ENCODE measurements around the gene PRPSAP2.
"Not testable (repeated sequence)": the region's sequence is repeated elsewhere in the genome, so short reads cannot be mapped to it uniquely, and the experiment has no call there.

The PRPSAP2 gene

DNA sequence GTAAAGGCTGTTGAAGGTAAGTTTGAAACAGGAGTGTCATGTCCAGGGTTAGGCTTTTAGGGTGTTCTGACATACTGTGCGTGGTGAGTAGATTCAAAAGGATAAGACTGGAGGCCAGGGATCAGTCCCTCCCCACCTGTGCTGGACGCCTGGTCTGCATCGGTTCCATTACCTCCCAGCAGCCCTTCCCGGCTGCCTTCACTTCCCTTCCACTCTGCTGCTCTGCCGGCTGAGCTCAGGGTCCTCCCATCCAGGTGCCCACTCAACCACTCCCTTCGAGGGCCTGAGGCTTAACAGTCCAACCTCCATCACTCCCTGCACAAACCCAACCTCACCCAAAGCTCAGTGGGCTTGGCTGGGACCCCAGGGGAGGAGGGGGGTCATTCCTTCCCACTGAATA is 89.9 kb downstream of the PRPSAP2 start:
- DNase-seq = no peak

DNA sequence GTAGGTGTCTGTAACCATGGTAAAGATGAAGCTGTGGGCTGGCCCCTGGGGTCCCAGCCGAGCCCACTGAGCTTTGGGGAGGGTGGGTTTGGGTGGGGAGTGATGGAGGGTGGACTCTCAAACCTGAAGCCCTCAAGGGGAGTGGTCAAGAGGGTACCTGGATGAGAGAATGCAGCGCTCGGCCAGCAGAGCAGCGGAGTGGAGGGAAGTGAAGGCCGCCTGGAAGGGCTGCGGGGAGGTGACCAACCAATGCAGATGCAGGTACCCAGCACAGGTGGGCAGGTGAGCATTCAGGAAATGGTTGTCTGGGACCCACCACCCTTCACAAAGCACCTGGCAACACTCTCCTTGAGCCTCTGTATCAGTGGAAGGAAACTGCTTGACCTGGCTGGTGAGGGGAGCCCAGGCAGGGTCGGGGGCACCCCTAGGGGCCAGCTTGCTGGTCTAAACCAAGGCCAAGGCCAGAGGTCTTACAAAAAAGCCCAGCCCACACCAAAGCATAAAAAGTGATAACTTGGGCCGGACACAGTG is 90.6 kb downstream of the PRPSAP2 start:
- no peak for DNase-seq

GRCh38 chr17:18949566-18949965 is 91.6 kb downstream of the PRPSAP2 start:
- no peak for DNase-seq

DNA sequence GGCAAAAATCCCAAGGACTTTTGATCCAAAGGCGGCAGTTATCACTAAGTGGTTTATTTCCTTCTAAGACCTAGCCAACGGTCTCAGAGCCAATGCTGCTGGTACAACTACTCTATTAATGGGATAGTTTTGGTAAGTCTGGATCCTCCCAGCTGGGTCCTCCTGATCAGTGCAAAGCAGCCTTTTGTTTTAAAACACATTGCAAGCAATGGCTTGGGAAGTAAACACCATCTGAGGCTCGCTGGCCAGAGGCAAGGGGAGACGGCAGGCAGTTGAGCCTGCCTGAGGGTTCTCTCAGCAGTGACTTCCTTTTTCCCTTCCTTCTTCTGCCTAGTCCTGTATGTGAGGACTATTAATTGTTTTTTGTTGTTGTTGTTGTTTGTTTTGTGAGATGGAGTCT is 92.4 kb downstream of the PRPSAP2 start:
- no peak for DNase-seq

DNA sequence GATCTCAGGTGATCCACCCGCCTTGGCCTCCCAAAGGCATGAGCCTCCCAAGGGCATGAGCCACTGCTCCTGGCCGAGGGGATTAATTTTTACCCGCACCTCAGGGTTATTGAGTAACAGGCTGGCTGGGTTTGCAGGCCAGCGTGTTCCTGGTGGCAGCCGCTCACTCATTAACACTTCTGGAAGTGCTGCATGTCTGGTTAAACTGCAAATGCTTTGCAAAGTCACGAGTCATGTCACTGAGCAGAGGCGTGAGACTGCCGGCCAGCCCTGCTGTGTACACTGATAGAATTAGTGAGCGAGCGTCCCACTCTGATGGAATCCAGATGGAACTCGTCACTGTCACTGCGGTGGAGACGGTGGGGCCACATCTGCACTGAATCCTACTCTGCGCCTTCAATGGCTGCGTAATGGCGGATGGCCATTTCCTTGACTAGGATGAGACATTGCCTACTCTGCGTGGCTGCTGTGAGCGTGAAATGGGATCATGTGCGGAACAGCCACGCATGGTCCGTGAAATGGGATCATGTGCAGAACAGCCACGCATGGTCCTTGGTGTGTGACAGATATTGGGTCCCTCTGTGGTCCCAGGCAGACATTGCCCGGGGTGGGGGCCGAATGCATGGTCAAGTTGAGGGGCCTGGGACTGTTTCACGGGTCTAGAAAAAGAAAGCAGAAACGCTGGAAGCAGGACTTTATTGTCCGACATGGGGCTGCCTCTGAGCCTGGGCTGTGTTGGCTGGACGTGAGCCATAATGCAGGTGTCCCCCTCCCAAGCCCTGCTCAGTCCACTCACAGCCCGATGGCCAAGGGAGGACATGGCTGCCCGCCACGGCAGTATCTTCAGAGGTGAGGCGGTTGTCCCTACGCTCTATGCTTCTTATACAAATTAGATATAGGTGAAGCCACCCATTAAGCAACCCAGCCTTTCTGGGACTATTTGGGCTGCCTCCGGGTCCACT is 93.3 kb downstream of the PRPSAP2 start:
- no peak for DNase-seq

DNA sequence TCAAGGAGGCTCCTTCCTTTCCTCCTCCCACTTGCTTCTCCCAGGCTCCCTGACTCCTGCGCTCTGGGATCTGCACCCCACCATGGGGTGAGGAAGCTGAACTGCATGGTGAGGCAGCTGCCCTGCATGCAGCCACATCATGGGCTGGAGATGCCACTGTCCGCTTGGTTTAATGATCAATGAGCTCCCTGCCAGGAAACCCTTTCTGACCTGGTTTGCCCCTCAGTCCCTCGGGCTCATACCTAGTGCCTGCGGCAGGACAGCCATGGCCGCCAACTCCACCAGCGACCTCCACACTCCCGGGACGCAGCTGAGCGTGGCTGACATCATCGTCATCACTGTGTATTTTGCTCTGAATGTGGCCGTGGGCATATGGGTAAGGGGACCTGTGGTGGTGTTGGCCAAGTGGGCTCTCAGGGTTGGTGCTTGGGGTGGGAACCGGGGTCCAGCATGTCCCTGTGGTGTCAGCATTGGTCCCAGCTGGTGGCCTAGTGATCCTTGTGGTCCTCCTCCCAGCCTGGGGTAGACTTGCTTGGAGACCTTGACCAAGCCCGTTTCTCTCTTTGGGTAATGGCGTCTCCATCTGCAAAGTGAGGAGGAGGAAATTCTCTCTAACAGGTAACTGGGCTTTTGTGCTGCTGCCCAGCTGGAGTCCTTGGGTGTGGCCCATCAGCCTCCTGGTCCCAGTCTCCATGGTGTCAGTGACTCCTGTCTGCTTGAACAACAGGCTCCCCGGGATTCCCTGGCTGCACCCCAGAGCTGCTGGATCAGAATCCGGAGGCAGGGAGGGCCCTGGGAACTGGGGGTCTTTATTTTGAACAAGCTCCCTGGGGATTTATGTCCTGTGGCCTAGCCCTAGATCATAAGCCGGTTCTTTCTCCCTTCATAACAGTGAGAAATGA is 94.3 kb downstream of the PRPSAP2 start, which contains the start of gene SLC5A10:
TSS of gene SLC5A10 (plus strand) at position 225 of the 902 bp plus-strand sequence. CDS start at position 266, 41 bp downstream.
- no peak for DNase-seq

DNA sequence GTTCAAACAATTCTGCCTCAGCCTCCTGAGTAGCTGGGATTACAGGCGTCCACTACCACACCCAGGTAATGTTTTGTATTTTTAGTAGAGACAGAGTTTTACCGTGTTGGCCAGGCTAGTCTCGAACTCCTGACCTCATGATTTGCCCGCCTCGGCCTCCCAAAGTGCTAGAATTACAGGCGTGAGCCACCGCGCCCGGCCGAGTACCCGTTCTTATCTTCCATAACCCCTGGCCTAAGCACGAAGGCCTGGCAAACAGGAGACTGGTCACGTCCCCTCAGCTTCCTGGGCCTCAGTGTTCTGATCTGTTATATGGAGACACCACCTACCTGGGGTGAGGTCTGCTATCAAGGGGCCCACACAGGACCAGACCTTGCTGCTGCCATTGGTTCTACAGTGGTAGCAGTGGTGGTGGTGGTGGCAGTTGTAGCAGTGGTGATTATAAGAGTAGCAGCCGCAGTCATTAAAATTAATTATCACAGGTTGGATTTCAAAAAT is 95.3 kb downstream of the PRPSAP2 start:
- no peak for DNase-seq

DNA sequence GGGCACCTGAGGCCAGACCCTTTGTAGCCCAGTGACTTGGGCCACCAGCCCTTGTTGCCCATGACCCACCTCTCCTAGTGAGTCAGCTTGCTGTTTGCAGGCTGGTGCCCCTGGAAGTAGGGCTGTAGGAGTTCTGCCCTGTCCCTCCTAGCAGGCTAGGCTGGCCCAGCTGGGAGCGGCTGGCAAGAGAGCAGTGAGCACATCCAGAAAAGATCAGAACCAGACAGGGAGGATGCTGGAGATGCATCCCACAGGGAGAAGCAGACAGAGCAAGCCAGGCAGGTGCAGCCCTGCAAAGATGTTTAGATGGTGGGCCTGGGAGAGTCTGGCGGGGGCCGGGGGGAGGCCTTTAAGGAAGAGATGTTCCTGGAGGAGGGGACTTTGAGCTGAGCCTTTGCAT is 96.4 kb downstream of the PRPSAP2 start:
- no peak for DNase-seq

DNA sequence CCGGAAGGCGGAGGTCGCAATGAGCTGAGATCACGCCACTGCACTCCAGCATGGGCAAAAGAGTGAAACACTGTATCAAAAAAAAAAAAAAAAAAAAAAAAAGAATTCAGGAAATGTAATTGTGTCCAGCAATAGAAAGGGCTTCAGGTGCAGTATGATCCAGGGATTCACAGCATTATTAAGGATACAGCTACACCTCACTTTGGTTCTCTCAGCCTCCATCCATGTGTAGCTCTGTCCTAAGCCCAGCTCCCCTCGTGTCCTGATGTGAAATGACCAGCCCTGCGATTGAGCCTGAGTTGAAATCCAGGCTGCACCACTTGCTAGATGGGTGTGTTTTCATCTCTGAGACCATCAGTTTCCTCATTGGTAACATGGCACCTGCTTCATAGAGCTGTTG is 97.1 kb downstream of the PRPSAP2 start:
- DNase-seq = no peak

DNA sequence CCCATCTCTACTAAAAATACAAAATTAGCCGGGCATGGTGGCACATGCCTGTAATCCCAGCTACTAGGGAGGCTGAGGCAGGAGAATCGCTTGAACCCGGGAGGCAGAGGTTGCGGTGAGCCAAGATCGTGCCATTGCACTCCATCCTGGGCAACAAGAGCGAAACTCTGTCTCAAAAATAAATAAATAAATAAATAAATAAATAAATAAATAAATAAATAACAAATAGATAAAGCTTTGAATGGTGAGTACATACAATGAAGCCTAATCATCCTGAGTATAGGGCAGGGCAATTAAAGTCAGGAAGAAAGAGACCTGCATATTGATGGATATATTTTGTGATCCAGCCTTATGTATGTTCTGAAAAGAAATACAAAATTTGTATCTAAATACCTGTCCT is 98.1 kb downstream of the PRPSAP2 start:
- DNase-seq = not testable (repeated sequence)

DNA sequence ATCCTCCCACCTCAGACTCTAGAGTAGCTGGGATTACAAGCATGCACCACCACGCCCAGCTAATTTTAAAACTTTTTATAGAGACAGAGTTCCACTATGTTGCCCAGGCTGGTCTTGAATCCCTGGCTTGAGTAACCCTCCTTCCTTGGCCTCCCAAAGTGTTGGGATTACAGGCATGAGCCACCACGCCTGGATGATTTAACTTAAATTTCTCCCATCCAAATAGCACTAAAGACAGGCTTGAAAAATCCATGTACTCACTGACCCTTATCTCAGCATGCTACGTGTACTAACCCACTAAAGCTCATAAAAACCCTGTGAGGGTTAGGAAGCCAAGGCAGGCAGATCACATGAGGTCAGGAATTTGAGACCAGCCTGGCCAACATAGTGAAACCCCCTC is 98.7 kb downstream of the PRPSAP2 start:
- no peak for DNase-seq

- DNase-seq = no peak
These were observed 99.9 kb downstream of the PRPSAP2 start for GRCh38 chr17:18957831-18958230.

DNA sequence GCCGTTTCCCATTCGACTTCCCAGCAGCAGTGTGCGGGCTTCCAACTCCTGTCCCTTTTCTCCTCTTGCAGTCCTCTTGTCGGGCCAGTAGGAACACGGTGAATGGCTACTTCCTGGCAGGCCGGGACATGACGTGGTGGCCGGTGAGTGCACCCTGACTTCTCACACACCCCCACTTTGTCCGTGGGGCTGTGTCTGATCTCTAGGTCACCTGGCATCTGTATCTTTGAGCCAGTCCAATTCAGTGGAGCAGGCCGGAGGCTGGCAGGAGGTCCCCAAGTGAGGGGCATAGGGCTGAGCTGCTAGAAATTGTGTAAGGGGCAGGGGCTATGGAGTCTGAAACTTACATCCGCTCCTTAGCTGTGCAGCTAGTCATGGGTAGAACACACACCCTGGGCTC is 100.7 kb downstream of the PRPSAP2 start:
- DNase-seq = no peak

- DNase-seq = no peak
These were observed 101.3 kb downstream of the PRPSAP2 start for GRCh38 chr17:18959071-18959844.

- no peak for DNase-seq
These were observed 101.9 kb downstream of the PRPSAP2 start for GRCh38 chr17:18959845-18960240.

- no peak for DNase-seq
These were observed 102.3 kb downstream of the PRPSAP2 start for GRCh38 chr17:18960241-18960665.

- DNase-seq = peak; percentile 53 to 79 (median 62)
These were observed 103.0 kb downstream of the PRPSAP2 start for GRCh38 chr17:18960803-18961511.

GRCh38 chr17:18961634-18962493 is 103.9 kb downstream of the PRPSAP2 start:
- DNase-seq = peak in 1 of 4 experiments; percentile 20

GRCh38 chr17:18962494-18962815 is 104.5 kb downstream of the PRPSAP2 start:
- no peak for DNase-seq
